GM12878 (cell line): ENCODE results near the gene GPC2. TPM values are rescaled to one million over a fixed set of nuclear protein-coding genes. Genes with fewer than 3 reads are reported as not detected.

ENCODE experiments used
- BMI1 ChIP-seq: fragments of 450-650 bp; IDR thresholded peaks from 2 replicates; pipeline ENCODE4 v1.6.1; 2016; ENCODE audit warnings: mild to moderate bottlenecking, moderate library complexity, borderline replicate concordance
- CBFB ChIP-seq: IDR thresholded peaks from 2 replicates; pipeline ENCODE4 v1.6.1; 2016; ENCODE audit warnings: antibody characterized with exemption, low read depth
- EZH2 ChIP-seq: IDR thresholded peaks from 2 replicates; pipeline ENCODE4 v1.6.1; 2012; ENCODE audit warnings: low read depth, mild to moderate bottlenecking, control low read depth, inconsistent platforms, low read length, borderline replicate concordance; ENCODE audit not compliant: control insufficient read depth
- HDAC2 ChIP-seq: fragments of 200-600 bp; sonication (generic); IDR thresholded peaks from 2 replicates; pipeline ENCODE4 v1.6.1; 2017
- MEF2B ChIP-seq: fragments of 450-650 bp; IDR thresholded peaks from 2 replicates; pipeline ENCODE4 v1.6.1; 2018; ENCODE audit warnings: mild to moderate bottlenecking, moderate library complexity; ENCODE audit not compliant: partially characterized antibody, poor library complexity, severe bottlenecking
- PAX5 ChIP-seq: IDR thresholded peaks from 2 replicates; pipeline ENCODE4 v1.6.1; 2011; ENCODE audit warnings: low read depth, low read length, borderline replicate concordance
- POLR2A ChIP-seq: IDR thresholded peaks from 2 replicates; pipeline ENCODE4 v1.6.1; 2011; ENCODE audit warnings: low read depth, mild to moderate bottlenecking, low read length
- RCOR1 ChIP-seq: conservative IDR thresholded peaks from 2 replicates; pipeline ENCODE4 v1.6.1; 2012; ENCODE audit warnings: low read depth, low read length, improper control_type of control experiment
- RFX5 ChIP-seq: IDR thresholded peaks from 2 replicates; pipeline ENCODE4 v1.6.1; 2011; ENCODE audit warnings: low read depth, low read length, improper control_type of control experiment
- SIX5 ChIP-seq: IDR thresholded peaks from 2 replicates; pipeline ENCODE4 v1.6.1; 2011; ENCODE audit warnings: mild to moderate bottlenecking, low read depth, low read length, moderate library complexity; ENCODE audit not compliant: severe bottlenecking
- SPI1 ChIP-seq: IDR thresholded peaks from 2 replicates; pipeline ENCODE4 v1.6.1; 2011; ENCODE audit warnings: low read depth, mild to moderate bottlenecking, low read length, moderate library complexity, borderline replicate concordance; ENCODE audit not compliant: insufficient read depth
- TCF7 ChIP-seq: IDR thresholded peaks from 2 replicates; pipeline ENCODE4 v1.6.1; 2014; ENCODE audit warnings: antibody characterized with exemption, borderline replicate concordance
- ZNF274 ChIP-seq: IDR thresholded peaks from one replicate; pipeline ENCODE4 v1.8.0; 2011; ENCODE audit not compliant: insufficient read length, insufficient read depth
- polyA plus RNA-seq, 11 experiments: library from polyadenylated mRNA; depleted of rRNA in 4 of 11; unstranded in 6 of 11; stranded (reverse) in 5 of 11; fragments of >200 nt; fragmentation: Nextera tagmentation in 4 of 11; fragmentation: Illumina TruSeq in 1 of 11; extraction: Ambion mirVana in 4 of 11; extraction: Trizol in 1 of 11; gene quantifications; 1 replicate in 1 of 11; 2 replicates in 10 of 11; pipeline versions ENCODE4 v1.2.1 to v1.2.3, GENCODE V29; 2011 to 2016; ENCODE audit warnings: inconsistent platforms in 2 of 11, missing spikeins in 2 of 11, low read depth in 1 of 11
- total RNA-seq, 4 experiments: library from RNA; depleted of rRNA in 3 of 4; stranded (reverse); fragments of >200 nt in 3 of 4; fragmentation: Illumina TruSeq in 1 of 4; extraction: Trizol in 1 of 4; gene quantifications; 2 replicates each; pipeline versions ENCODE4 v1.2.1 to v1.2.3, GENCODE V29; 2013 to 2021
- TF ChIP-seq, protein P1 (sequence below): IDR thresholded peaks from 2 replicates; pipeline ENCODE4 v1.6.1; 2011; ENCODE audit warnings: mild to moderate bottlenecking, low read depth, low read length, moderate library complexity; ENCODE audit not compliant: insufficient replicate concordance
- TF ChIP-seq, protein P2 (sequence below): fragments of 450-650 bp; IDR thresholded peaks from 2 replicates; pipeline ENCODE4 v1.6.1; 2017; ENCODE audit warnings: mild to moderate bottlenecking, moderate library complexity
- TF ChIP-seq, protein P3 (sequence below): fragments of 450-650 bp; IDR thresholded peaks from 2 replicates; pipeline ENCODE4 v1.6.1; 2017; ENCODE audit warnings: mild to moderate bottlenecking, low read depth, inconsistent platforms; ENCODE audit not compliant: poor library complexity, severe bottlenecking
- TF ChIP-seq, protein P4 (sequence below): fragments of 450-650 bp; IDR thresholded peaks from 2 replicates; pipeline ENCODE4 v1.6.1; 2016; ENCODE audit warnings: mild to moderate bottlenecking, moderate library complexity, borderline replicate concordance

Gene GPC2
- total and polyA plus RNA-seq, 10 of the 15 experiments (the other 5 are each of a cell fraction or from before 2014, with no cell fraction given), result 0.19 to 6.3 (median 0.77) TPM

DNA sequence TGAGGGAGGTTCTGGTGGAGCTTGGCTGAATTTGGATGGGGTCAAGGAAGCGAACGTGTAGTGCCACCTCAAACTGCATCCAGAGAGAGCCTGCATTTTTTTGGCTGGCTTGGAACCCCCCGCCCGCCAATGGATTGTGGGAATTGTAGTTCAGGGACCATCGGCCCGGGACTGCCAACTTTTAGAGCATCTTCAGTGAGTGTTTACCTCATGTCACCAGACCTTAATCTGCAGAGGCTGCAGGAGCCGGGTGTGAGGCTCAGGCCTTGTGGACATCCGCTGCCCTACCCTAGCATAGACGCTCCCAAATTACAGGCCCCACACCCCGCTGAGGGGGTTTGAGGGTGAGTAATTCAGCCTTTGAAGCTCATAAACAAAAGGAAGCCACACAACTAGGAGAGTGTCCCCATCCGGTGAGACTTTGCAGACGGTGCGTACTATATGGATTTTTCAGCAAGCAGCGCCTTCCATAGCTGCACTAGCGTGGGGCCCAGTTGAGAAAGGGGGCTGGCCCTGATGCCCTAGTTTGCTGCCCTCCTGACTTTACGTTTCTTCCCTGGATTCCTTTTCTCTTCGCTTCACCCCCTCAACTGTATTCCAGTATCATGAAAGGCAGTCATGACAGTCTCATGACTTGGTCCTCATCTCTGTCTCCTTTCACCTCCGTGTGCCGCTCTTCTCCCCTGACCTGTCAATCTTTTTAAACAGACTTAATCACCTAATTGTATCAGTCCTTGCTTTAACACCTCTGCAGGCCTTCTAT is 57.0 kb downstream of the GPC2 start (continued):
- TF ChIP-seq SIX5 (peak; percentile 76), EZH2 (no peak), CBFB (no peak), TCF7 (no peak), SPI1 (no peak), BMI1 (no peak), POLR2A (no peak; the same call in 1 of the 2 replicates), RCOR1 (no peak), PAX5 (no peak), HDAC2 (no peak), ZNF274 (no peak), RFX5 (no peak), MEF2B (no peak)
- TF ChIP-seq, protein P1, sequence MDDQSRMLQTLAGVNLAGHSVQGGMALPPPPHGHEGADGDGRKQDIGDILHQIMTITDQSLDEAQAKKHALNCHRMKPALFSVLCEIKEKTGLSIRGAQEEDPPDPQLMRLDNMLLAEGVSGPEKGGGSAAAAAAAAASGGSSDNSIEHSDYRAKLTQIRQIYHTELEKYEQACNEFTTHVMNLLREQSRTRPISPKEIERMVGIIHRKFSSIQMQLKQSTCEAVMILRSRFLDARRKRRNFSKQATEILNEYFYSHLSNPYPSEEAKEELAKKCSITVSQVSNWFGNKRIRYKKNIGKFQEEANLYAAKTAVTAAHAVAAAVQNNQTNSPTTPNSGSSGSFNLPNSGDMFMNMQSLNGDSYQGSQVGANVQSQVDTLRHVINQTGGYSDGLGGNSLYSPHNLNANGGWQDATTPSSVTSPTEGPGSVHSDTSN, result no peak
- TF ChIP-seq, protein P2, sequence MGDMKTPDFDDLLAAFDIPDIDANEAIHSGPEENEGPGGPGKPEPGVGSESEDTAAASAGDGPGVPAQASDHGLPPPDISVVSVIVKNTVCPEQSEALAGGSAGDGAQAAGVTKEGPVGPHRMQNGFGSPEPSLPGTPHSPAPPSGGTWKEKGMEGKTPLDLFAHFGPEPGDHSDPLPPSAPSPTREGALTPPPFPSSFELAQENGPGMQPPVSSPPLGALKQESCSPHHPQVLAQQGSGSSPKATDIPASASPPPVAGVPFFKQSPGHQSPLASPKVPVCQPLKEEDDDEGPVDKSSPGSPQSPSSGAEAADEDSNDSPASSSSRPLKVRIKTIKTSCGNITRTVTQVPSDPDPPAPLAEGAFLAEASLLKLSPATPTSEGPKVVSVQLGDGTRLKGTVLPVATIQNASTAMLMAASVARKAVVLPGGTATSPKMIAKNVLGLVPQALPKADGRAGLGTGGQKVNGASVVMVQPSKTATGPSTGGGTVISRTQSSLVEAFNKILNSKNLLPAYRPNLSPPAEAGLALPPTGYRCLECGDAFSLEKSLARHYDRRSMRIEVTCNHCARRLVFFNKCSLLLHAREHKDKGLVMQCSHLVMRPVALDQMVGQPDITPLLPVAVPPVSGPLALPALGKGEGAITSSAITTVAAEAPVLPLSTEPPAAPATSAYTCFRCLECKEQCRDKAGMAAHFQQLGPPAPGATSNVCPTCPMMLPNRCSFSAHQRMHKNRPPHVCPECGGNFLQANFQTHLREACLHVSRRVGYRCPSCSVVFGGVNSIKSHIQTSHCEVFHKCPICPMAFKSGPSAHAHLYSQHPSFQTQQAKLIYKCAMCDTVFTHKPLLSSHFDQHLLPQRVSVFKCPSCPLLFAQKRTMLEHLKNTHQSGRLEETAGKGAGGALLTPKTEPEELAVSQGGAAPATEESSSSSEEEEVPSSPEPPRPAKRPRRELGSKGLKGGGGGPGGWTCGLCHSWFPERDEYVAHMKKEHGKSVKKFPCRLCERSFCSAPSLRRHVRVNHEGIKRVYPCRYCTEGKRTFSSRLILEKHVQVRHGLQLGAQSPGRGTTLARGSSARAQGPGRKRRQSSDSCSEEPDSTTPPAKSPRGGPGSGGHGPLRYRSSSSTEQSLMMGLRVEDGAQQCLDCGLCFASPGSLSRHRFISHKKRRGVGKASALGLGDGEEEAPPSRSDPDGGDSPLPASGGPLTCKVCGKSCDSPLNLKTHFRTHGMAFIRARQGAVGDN, result no peak
- TF ChIP-seq, protein P3, sequence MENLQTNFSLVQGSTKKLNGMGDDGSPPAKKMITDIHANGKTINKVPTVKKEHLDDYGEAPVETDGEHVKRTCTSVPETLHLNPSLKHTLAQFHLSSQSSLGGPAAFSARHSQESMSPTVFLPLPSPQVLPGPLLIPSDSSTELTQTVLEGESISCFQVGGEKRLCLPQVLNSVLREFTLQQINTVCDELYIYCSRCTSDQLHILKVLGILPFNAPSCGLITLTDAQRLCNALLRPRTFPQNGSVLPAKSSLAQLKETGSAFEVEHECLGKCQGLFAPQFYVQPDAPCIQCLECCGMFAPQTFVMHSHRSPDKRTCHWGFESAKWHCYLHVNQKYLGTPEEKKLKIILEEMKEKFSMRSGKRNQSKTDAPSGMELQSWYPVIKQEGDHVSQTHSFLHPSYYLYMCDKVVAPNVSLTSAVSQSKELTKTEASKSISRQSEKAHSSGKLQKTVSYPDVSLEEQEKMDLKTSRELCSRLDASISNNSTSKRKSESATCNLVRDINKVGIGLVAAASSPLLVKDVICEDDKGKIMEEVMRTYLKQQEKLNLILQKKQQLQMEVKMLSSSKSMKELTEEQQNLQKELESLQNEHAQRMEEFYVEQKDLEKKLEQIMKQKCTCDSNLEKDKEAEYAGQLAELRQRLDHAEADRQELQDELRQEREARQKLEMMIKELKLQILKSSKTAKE, result no peak
- TF ChIP-seq, protein P4, sequence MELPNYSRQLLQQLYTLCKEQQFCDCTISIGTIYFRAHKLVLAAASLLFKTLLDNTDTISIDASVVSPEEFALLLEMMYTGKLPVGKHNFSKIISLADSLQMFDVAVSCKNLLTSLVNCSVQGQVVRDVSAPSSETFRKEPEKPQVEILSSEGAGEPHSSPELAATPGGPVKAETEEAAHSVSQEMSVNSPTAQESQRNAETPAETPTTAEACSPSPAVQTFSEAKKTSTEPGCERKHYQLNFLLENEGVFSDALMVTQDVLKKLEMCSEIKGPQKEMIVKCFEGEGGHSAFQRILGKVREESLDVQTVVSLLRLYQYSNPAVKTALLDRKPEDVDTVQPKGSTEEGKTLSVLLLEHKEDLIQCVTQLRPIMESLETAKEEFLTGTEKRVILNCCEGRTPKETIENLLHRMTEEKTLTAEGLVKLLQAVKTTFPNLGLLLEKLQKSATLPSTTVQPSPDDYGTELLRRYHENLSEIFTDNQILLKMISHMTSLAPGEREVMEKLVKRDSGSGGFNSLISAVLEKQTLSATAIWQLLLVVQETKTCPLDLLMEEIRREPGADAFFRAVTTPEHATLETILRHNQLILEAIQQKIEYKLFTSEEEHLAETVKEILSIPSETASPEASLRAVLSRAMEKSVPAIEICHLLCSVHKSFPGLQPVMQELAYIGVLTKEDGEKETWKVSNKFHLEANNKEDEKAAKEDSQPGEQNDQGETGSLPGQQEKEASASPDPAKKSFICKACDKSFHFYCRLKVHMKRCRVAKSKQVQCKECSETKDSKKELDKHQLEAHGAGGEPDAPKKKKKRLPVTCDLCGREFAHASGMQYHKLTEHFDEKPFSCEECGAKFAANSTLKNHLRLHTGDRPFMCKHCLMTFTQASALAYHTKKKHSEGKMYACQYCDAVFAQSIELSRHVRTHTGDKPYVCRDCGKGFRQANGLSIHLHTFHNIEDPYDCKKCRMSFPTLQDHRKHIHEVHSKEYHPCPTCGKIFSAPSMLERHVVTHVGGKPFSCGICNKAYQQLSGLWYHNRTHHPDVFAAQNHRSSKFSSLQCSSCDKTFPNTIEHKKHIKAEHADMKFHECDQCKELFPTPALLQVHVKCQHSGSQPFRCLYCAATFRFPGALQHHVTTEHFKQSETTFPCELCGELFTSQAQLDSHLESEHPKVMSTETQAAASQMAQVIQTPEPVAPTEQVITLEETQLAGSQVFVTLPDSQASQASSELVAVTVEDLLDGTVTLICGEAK, result no peak
